HepG2 (cell line): ENCODE measurements around the gene ATP8A2. TPM values are rescaled to one million over a fixed set of nuclear protein-coding genes. Genes with fewer than 3 reads are reported as not detected.

ENCODE experiments used
- ATAC-seq: fragments of 200-7000 bp; cut with Tn5 transposase; 3 replicates; pipeline ENCODE4 v1.9.1; 2020; ENCODE audit warnings: mild to moderate bottlenecking, moderate library complexity
- BruUV-seq: library from RNA; stranded (reverse); fragments of 400-500 nt; replicated peaks from 2 replicates; lab custom pipeline; 2021; lab: Mats Ljungman, UMichigan
- CTCF ChIA-PET: fragments of 300-600 bp; formaldehyde crosslinking; extraction: SDS; loops from one replicate; lab custom pipeline; 2021; ENCODE audit warnings: low total read pairs, inconsistent platforms, low intra/inter-chr PET ratio; lab: Yijun Ruan, JAX
- POLR2A ChIA-PET: fragments of 350-600 bp; sonication (Branson Sonifier 250); formaldehyde crosslinking; loops from one replicate; lab custom pipeline; 2020; ENCODE audit warnings: antibody characterized with exemption, inconsistent platforms; lab: Yijun Ruan, JAX
- DNase-seq: peaks from one replicate; pipeline ENCODE4 v3.0.0-alpha.2; 2015; ENCODE audit warnings: low spot score
- FAIRE-seq: peaks from 3 replicates; lab custom pipeline; 2011; peaks lifted over from hg19 to GRCh38; lab: Jason Lieb, UNC
- H2AFZ ChIP-seq: one replicate; pipeline ENCODE4 v1.6.1; 2011; ENCODE audit warnings: low read length, inconsistent platforms
- H3K27ac ChIP-seq: fragments of 300-600 bp; 3 replicates; pipeline ENCODE4 v1.8.0; 2011; ENCODE audit warnings: mixed run types, mild to moderate bottlenecking, mixed read lengths, low read length, inconsistent platforms; ENCODE audit not compliant: insufficient read depth; ENCODE audit errors: extremely low read length
- H3K27me3 ChIP-seq, 2 experiments: fragments of 200-600 bp in 1 of 2; 2 replicates in 1 of 2; 3 replicates in 1 of 2; pipeline versions ENCODE4 v1.6.0 to v1.8.0; 2011; ENCODE audit warnings: low read length in 2 of 2, mild to moderate bottlenecking in 2 of 2, moderate library complexity in 2 of 2, inconsistent platforms in 1 of 2; ENCODE audit not compliant: insufficient read depth in 2 of 2, control insufficient read depth in 1 of 2
- H3K36me3 ChIP-seq, 2 experiments: fragments of 200-600 bp in 1 of 2; replicated peaks in 1 of 2; 2 replicates in 1 of 2; 3 replicates in 1 of 2; pipeline versions ENCODE4 v1.5.1 to v1.8.0; 2011; ENCODE audit warnings: low read length in 2 of 2, inconsistent platforms in 1 of 2; ENCODE audit not compliant: insufficient read depth in 2 of 2, control insufficient read depth in 1 of 2
- H3K4me1 ChIP-seq: 2 replicates; pipeline ENCODE4 v1.5.1; 2012; ENCODE audit warnings: low read length, inconsistent platforms; ENCODE audit not compliant: insufficient read depth
- H3K4me2 ChIP-seq: 2 replicates; pipeline ENCODE4 v1.6.0; 2011; ENCODE audit warnings: low read depth, low read length, inconsistent platforms
- H3K4me3 ChIP-seq, 3 experiments: fragments of 200-600 bp in 1 of 3; sonication (generic), shearing (Covaris generic) in 1 of 3; replicated peaks in 1 of 3; 2 replicates each; pipeline ENCODE4 v1.5.1; 2011 to 2016; ENCODE audit warnings: low read length in 3 of 3, inconsistent platforms in 2 of 3, low read depth in 2 of 3, mild to moderate bottlenecking in 2 of 3, control low read depth in 1 of 3, mixed read lengths in 1 of 3; ENCODE audit not compliant: insufficient read depth in 1 of 3
- H3K79me2 ChIP-seq: one replicate; pipeline ENCODE4 v1.6.1; 2011; ENCODE audit warnings: low read length, inconsistent platforms; ENCODE audit not compliant: insufficient read depth
- H3K9ac ChIP-seq: 2 replicates; pipeline ENCODE4 v1.6.0; 2011; ENCODE audit warnings: mild to moderate bottlenecking, low read depth, low read length, inconsistent platforms; ENCODE audit not compliant: insufficient read depth
- H3K9me3 ChIP-seq: 2 replicates; pipeline ENCODE4 v1.5.1; 2012; ENCODE audit warnings: mild to moderate bottlenecking, low read length
- H4K20me1 ChIP-seq: 2 replicates; pipeline ENCODE4 v1.6.0; 2011; ENCODE audit warnings: inconsistent platforms, mild to moderate bottlenecking, low read length, moderate library complexity; ENCODE audit not compliant: insufficient read depth
- JDP2 ChIP-seq: sonication (generic); formaldehyde crosslinking; IDR thresholded peaks from 2 replicates; pipeline ENCODE4 v1.8.1; 2022; ENCODE audit warnings: missing genetic modification reagents, borderline replicate concordance
- KDM4B ChIP-seq: sonication (generic); formaldehyde crosslinking; IDR thresholded peaks from 2 replicates; pipeline ENCODE4 v1.4.0; 2020; ENCODE audit warnings: missing genetic modification reagents
- KLF6 ChIP-seq: IDR thresholded peaks from 2 replicates; pipeline ENCODE4 v1.8.0; 2016; ENCODE audit warnings: missing biosample characterization, missing genetic modification reagents
- MED8 ChIP-seq: sonication (generic); formaldehyde crosslinking; IDR thresholded peaks from 2 replicates; pipeline ENCODE4 v1.8.1; 2023; ENCODE audit warnings: mild to moderate bottlenecking, missing genetic modification reagents; ENCODE audit not compliant: insufficient replicate concordance
- MEIS1 ChIP-seq: sonication (generic); formaldehyde crosslinking; IDR thresholded peaks from 2 replicates; pipeline ENCODE4 v1.9.0; 2021; ENCODE audit warnings: mild to moderate bottlenecking, missing genetic modification reagents, moderate library complexity, borderline replicate concordance
- MEIS2 ChIP-seq: sonication (generic); formaldehyde crosslinking; IDR thresholded peaks from 2 replicates; pipeline ENCODE4 v1.9.0; 2021; ENCODE audit warnings: mild to moderate bottlenecking, missing genetic modification reagents
- MXI1 ChIP-seq: IDR thresholded peaks from 3 replicates; pipeline ENCODE4 v1.6.1; 2012; ENCODE audit warnings: low read depth, low read length, inconsistent platforms, borderline replicate concordance
- PCBP2 ChIP-seq: fragments of 200-400 bp; formaldehyde crosslinking; optimal IDR thresholded peaks from 2 replicates; pipeline ENCODE3; 2018; ENCODE audit warnings: low read length, low read depth; ENCODE audit not compliant: poor library complexity, severe bottlenecking
- RBAK ChIP-seq: sonication (generic); formaldehyde crosslinking; IDR thresholded peaks from 2 replicates; pipeline ENCODE4 v1.5.1; 2020; ENCODE audit warnings: mild to moderate bottlenecking, missing genetic modification reagents
- SALL1 ChIP-seq: sonication (generic); formaldehyde crosslinking; IDR thresholded peaks from 2 replicates; pipeline ENCODE4 v1.8.0; 2022; ENCODE audit warnings: mild to moderate bottlenecking, missing genetic modification reagents
- SSRP1 ChIP-seq: IDR thresholded peaks from 2 replicates; pipeline ENCODE4 v1.6.1; 2016; ENCODE audit warnings: control low read depth
- TERF1 ChIP-seq: sonication (generic); formaldehyde crosslinking; IDR thresholded peaks from 2 replicates; pipeline ENCODE4 v1.8.0; 2022; ENCODE audit warnings: mild to moderate bottlenecking, missing genetic modification reagents, moderate library complexity
- TIGD3 ChIP-seq: sonication (generic); formaldehyde crosslinking; IDR thresholded peaks from 2 replicates; pipeline ENCODE4 v1.5.1; 2020; ENCODE audit warnings: mild to moderate bottlenecking, missing genetic modification reagents, borderline replicate concordance
- TSC22D2 ChIP-seq: sonication (generic); formaldehyde crosslinking; IDR thresholded peaks from 2 replicates; pipeline ENCODE4 v1.5.1; 2020; ENCODE audit warnings: missing genetic modification reagents, mild to moderate bottlenecking, borderline replicate concordance
- ZNF556 ChIP-seq: sonication (generic); formaldehyde crosslinking; IDR thresholded peaks from 2 replicates; pipeline ENCODE4 v1.4.0; 2020; ENCODE audit warnings: mild to moderate bottlenecking, missing genetic modification reagents, borderline replicate concordance
- ZNF878 ChIP-seq: sonication (generic); formaldehyde crosslinking; IDR thresholded peaks from 2 replicates; pipeline ENCODE4 v1.8.1; 2023; ENCODE audit warnings: mild to moderate bottlenecking, missing genetic modification reagents, moderate library complexity
- ZUFSP ChIP-seq: sonication (generic); formaldehyde crosslinking; IDR thresholded peaks from 2 replicates; pipeline ENCODE4 v1.9.0; 2021; ENCODE audit warnings: missing genetic modification reagents, mild to moderate bottlenecking, borderline replicate concordance
- WGBS: methylation state at CpG from one replicate; pipeline ENCODE4 v1.1.6; 2017; ENCODE audit warnings: low lambda C conversion rate; 5-methylcytosine and 5-hydroxymethylcytosine counted together
- in situ Hi-C: cut with HindIII; loops from 2 replicates; pipeline ENCODE4 v1.10.0; 2017; ENCODE audit warnings: low pct_unique_long_range_greater_than_20kb; ENCODE audit not compliant: extremely low pct_ligation_motif_present
- intact Hi-C: fragments of 100-400 bp; cut with micrococcal nuclease; formaldehyde crosslinking; loops from one replicate; pipeline ENCODE4 v1.10.0; 2022; ENCODE audit not compliant: unreplicated experiment
- polyA plus RNA-seq, 8 experiments: library from polyadenylated mRNA; depleted of rRNA in 3 of 8; stranded (reverse) in 7 of 8; unstranded in 1 of 8; fragments of >200 nt; fragmentation: Illumina TruSeq in 4 of 8; extraction: Trizol in 4 of 8; gene quantifications; 2 replicates each; pipeline versions ENCODE4 v1.2.1 to v1.2.3, GENCODE V29; 2011 to 2016; ENCODE audit warnings: low read depth in 4 of 8, missing spikeins in 1 of 8, mixed read lengths in 1 of 8; ENCODE audit not compliant: insufficient read depth in 1 of 8
- total RNA-seq, 5 experiments: library from RNA; depleted of rRNA; stranded (reverse); fragments of >200 nt; fragmentation: Illumina TruSeq; extraction: Trizol; gene quantifications; 2 replicates each; pipeline ENCODE4 v1.2.3, GENCODE V29; 2016; ENCODE audit warnings: low read depth in 1 of 5
- TF ChIP-seq, protein P1 (sequence below): IDR thresholded peaks from 2 replicates; pipeline ENCODE4 v1.6.1; 2016; ENCODE audit warnings: missing genetic modification reagents, missing compliant biosample characterization

ATP8A2 gene
- total and polyA plus RNA-seq, 2 of the 13 experiments (the other 11 are each of a cell fraction or from before 2014, with no cell fraction given) = 0.09 TPM; not detected in 1

GRCh38 chr13:25871389-25872125, 499.8 kb downstream of the ATP8A2 start (continued):
- no peak for TF ChIP-seq TIGD3 (CRISPR knock-in tag)
- TF ChIP-seq SSRP1 = no peak
- no peak for TF ChIP-seq SALL1 (CRISPR knock-in tag)
- TF ChIP-seq ZUFSP (CRISPR knock-in tag) = no peak
- no peak for TF ChIP-seq PCBP2
- no peak for TF ChIP-seq RBAK
- TF ChIP-seq MEIS2 (CRISPR knock-in tag) = no peak

DNA sequence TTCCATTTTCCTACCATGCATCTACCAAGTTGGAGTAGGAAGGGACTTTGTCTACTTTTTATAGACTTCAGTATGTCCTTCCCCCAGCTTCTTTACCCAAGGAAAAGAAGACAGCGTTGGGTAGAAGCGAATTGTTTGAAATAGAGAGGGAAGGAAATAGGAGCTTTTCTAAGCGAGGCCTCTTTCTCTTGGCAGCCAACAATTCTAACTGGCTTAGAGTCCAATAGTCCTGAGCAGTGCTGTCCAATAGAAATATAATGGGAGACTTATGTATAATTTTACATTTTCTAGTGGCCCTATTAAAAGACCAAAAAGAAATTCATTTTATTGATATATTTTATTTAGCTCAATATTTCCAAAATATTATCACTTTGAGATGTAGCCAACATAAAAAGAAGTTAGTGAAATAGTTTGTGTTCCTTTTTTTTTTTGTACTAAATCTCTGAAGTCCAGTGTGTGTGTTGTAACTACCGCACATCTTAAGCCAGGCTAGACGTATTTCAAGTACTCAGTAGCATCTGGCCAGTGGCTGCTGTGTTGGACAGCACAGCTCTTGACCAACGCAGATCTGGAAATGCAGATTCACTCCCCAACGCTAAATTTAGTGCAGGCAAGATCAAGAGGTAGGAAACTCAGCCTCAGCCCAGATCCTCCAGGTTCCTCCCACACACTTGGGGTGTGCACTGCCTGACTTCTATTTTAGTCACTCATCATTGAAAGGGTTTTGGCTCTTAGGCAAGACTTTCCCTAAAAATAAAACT, 500.9 kb downstream of the ATP8A2 start:
- no peak for ATAC-seq
- H3K27ac ChIP-seq = no peak overlapping the region
- no peaks in the 10 kb centered on the region for H3K9me3 ChIP-seq
- no peak overlapping the region for H3K9ac ChIP-seq
- H3K4me2 ChIP-seq = no peak overlapping the region
- POLR2A ChIA-PET = no interaction called here
- H3K79me2 ChIP-seq = no peaks in the 10 kb centered on the region
- in situ Hi-C loops = no loop called here
- intact Hi-C loops = no loop called here
- no TSS peak for BruUV-seq
- WGBS = 37% methylated on average over 7 of the region's 7 CpGs
- CTCF ChIA-PET = no interaction called here
- no peaks in the 10 kb centered on the region; a peak in 1 of 5 replicates for H3K27me3 ChIP-seq
- no peaks in the 10 kb centered on the region for H3K4me1 ChIP-seq
- DNase-seq = no peak
- no peak for FAIRE-seq
- no peaks in the 10 kb centered on the region for H4K20me1 ChIP-seq
- H3K36me3 ChIP-seq = no peaks in the 10 kb centered on the region
- no peak overlapping the region for H2AFZ ChIP-seq
- H3K4me3 ChIP-seq = no peak overlapping the region
- TF ChIP-seq MEIS1 (CRISPR knock-in tag) (no peak), TERF1 (CRISPR knock-in tag) (no peak), KLF6 (CRISPR knock-in tag) (no peak), JDP2 (no peak), MED8 (CRISPR knock-in tag) (no peak), MXI1 (no peak), KDM4B (CRISPR knock-in tag) (no peak), ZNF556 (CRISPR knock-in tag) (no peak), TSC22D2 (CRISPR knock-in tag) (no peak), ZNF878 (CRISPR knock-in tag) (no peak)
- TF ChIP-seq, protein P1, sequence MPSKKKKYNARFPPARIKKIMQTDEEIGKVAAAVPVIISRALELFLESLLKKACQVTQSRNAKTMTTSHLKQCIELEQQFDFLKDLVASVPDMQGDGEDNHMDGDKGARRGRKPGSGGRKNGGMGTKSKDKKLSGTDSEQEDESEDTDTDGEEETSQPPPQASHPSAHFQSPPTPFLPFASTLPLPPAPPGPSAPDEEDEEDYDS (CRISPR knock-in tag) = no peak
